ENCODE results near the gene MAEL. TPM values are rescaled to one million over a fixed set of nuclear protein-coding genes. Genes with fewer than 3 reads are reported as not detected.

Gene MAEL
- total RNA-seq, 4 donors from 2014 or later: not detected

- DNase-seq: no peak
- TF ChIP-seq CTCF (IDR thresholded peaks at IDR 0.05 in 4 of 5, conservative IDR thresholded peaks at IDR 0.05 in 1 of 5) (no peak), POLR2A (IDR thresholded peaks at IDR 0.05) (no peak)
- Histone ChIP-seq H3K4me1 (peaks cover 0 to under 1% of the 10 kb centered on the region in 2 donors), H3K27ac (no peak overlapping the region), H3K9me3 (no peaks in the 10 kb centered on the region), H3K27me3 (peaks cover 10 to 35% (median 19%) of the 10 kb centered on the region in 3 donors), H3K4me3 (no peak overlapping the region), H3K36me3 (no peaks in the 10 kb centered on the region)
- in situ Hi-C loops (cut with MboI; ENCODE audit: low sequenced_read_pairs in 4 of 4) (no loop called here), intact Hi-C loops (cut with DNase I; ENCODE audit: low total_unique reads) (no loop called here)
- no peak for ATAC-seq
Observed at GRCh38 chr1:166969074-166969677, 19.9 kb upstream of the MAEL start.

GRCh38 chr1:166971252-166971651, 17.8 kb upstream of the MAEL start:
- H3K27ac ChIP-seq: no peak overlapping the region
- no peaks in the 10 kb centered on the region for H3K9me3 ChIP-seq
- H3K4me1 ChIP-seq: peaks cover 4 to 9% of the 10 kb centered on the region in 2 donors
- H3K36me3 ChIP-seq: no peaks in the 10 kb centered on the region
- ATAC-seq: no peak
- TF ChIP-seq CTCF (IDR thresholded peaks at IDR 0.05 in 4 of 5, conservative IDR thresholded peaks at IDR 0.05 in 1 of 5) (no peak), POLR2A (IDR thresholded peaks at IDR 0.05) (no peak)
- H3K4me3 ChIP-seq: no peak overlapping the region
- no peak for DNase-seq
- intact Hi-C loops (cut with DNase I; ENCODE audit: low total_unique reads): no loop called here
- in situ Hi-C loops (cut with MboI; ENCODE audit: low sequenced_read_pairs in 4 of 4): no loop called here
- H3K27me3 ChIP-seq: peaks cover 10 to 43% (median 19%) of the 10 kb centered on the region in 3 donors

GRCh38 chr1:166972193-166972592, 16.9 kb upstream of the MAEL start:
- intact Hi-C loops (cut with DNase I; ENCODE audit: low total_unique reads): no loop called here
- peaks cover 4 to 9% of the 10 kb centered on the region in 2 donors for H3K4me1 ChIP-seq
- ATAC-seq (no peak), DNase-seq (no peak)
- TF ChIP-seq CTCF (IDR thresholded peaks at IDR 0.05 in 4 of 5, conservative IDR thresholded peaks at IDR 0.05 in 1 of 5) (no peak), POLR2A (IDR thresholded peaks at IDR 0.05) (no peak)
- H3K27me3 ChIP-seq: peaks cover 10 to 43% (median 19%) of the 10 kb centered on the region in 3 donors
- in situ Hi-C loops (cut with MboI; ENCODE audit: low sequenced_read_pairs in 4 of 4): no loop called here
- H3K4me3 ChIP-seq: no peak overlapping the region
- H3K9me3 ChIP-seq: no peaks in the 10 kb centered on the region
- no peaks in the 10 kb centered on the region for H3K36me3 ChIP-seq
- H3K27ac ChIP-seq: no peak overlapping the region

- no peak overlapping the region for H3K27ac ChIP-seq
- no peak for ATAC-seq
- intact Hi-C loops (cut with DNase I; ENCODE audit: low total_unique reads) (no loop called here), in situ Hi-C loops (cut with MboI; ENCODE audit: low sequenced_read_pairs in 4 of 4) (no loop called here)
- no peaks in the 10 kb centered on the region for H3K36me3 ChIP-seq
- no peaks in the 10 kb centered on the region for H3K9me3 ChIP-seq
- no peak overlapping the region for H3K4me3 ChIP-seq
- TF ChIP-seq CTCF (IDR thresholded peaks at IDR 0.05 in 4 of 5, conservative IDR thresholded peaks at IDR 0.05 in 1 of 5) (no peak), POLR2A (IDR thresholded peaks at IDR 0.05) (no peak)
- H3K4me1 ChIP-seq: peaks cover 4 to 9% of the 10 kb centered on the region in 2 donors
- no peak for DNase-seq
- peaks cover 10 to 43% (median 19%) of the 10 kb centered on the region in 3 donors for H3K27me3 ChIP-seq
Observed at GRCh38 chr1:166972826-166973225, 16.3 kb upstream of the MAEL start.

Measured in gastrocnemius medialis (tissue), 4 donors.